ENCODE results near the gene SMIM45.

Gene SMIM45

DNA sequence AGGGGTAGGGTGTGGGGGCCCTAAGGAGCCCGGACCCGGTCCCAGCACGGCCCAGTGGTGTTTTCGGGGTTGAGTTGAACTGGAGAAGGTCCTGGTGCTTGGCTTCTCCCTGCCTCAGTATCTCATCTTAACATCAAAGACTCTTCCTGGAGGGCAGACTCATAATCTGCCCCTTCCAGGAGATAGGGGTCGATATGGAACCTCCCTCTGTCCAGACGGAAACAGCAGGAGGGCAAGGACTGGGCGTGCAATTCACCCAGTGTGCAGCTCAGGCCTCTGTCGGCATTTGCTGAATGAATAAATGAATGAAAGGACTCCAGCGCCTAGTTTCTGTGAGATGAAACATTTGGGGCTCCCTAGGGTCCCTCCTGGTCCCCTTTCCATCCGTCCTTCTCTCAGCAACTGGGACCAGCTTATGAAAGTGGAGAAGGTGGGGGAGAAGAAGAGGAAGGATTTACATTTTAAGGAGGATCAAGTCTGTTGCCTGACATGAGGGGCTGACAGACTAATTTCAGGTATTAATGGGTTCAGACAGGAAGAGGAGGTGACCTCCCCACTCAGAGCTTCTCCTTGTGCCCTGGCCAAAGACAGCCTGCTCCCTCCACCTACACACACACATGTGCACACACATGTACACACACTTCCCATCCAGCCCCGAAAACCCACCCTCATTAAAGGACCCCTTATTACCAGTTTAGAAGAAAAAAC lies 36.0 kb upstream of the SMIM45 start:
- DNase-seq: no peak

GRCh38 chr22:41916745-41917358 lies 35.1 kb upstream of the SMIM45 start:
- DNase-seq: no peak

DNA sequence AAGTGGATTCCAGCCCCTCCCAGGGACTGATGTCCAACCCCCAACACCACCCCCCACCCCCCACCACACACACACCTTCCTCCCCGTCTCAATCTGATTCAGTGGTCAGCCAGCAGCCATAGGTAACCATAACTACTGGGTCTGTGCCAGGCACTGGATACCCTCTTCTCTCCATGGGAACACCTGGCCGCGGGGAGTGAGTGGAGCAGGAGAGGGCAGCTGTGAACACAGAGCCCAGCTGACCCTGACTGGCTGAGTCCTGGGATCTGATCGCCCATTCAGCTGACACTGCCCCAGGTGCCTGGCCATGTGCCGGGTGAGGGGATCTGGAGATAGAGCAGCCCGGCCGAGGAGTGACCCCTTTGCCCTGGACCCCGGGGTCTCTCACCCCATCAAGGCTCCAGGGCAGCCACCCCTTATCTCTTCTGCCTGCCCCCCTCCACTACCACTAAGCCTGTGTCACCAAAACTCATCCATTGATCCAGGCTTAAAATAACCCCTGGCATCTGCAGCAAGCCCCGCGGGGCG lies 34.5 kb upstream of the SMIM45 start:
- no peak for DNase-seq

- peak; percentile 62 to 73 for DNase-seq
Observed at GRCh38 chr22:41917903-41918791, 33.8 kb upstream of the SMIM45 start.

- DNase-seq: peak; percentile 78 to 87
Observed at GRCh38 chr22:41919357-41920224, 32.4 kb upstream of the SMIM45 start.

- no peak for DNase-seq
Observed at GRCh38 chr22:41920271-41920976, 31.5 kb upstream of the SMIM45 start.

- no peak for DNase-seq
Observed at GRCh38 chr22:41922328-41922727, 29.6 kb upstream of the SMIM45 start.

- no peak for DNase-seq
Observed at GRCh38 chr22:41922940-41923594, 28.9 kb upstream of the SMIM45 start.

- DNase-seq: no peak
Observed at GRCh38 chr22:41923595-41924276, 28.2 kb upstream of the SMIM45 start.

DNA sequence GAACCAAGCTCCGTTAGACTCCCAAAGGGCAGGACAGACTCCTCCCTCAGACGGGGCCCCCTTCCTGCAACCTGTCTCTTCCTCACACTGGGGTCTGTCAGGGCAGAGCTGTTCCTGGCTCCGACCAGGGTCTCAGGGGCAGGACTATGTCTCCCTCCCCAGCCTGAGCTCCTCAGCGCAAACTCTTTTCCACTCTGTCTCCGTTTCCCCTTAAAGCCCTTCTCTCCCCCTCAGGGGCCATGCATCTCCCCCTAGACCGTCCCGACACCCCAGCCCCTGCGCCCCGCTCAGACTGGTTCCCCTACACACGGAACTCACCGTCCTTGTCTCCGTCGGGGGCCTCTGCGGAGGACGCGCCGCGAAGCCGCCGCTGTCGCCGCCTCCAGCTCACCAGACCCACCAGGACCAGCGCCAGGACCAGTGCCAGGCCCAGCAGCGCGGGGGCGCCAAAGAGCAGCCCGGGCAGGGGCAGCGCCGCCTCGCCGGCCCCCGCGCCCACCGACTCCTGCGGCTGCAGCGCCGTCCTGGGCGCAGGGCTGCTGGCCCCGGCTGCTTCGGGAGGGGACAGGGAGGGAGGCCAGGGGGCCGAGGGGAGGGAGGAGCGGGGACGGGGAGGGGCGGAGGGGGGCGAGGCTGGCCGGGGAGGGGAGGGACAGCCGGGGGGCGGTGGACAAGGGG lies 26.0 kb upstream of the SMIM45 start:
- DNase-seq: peak; percentile 33 to 44

DNA sequence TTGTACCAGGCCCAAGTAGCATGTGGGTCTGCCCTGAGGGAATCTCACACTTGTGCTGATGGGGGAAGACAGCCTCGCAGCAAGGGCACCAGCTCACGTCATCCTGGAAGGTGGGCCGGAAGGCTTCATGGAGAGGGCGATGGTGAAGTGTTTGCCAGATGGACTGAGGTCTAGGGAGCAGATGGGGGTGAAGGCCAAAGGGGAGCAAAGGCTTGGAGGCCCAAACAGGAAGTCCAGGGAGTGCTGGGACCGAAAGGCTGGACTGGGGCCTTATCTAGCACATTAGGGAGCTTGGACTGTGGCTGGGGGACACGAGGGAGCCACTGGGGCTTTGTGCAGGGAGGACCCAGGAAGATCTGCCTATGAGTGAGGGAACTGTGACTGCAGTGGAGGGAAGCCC lies 24.1 kb upstream of the SMIM45 start:
- no peak for DNase-seq

DNA sequence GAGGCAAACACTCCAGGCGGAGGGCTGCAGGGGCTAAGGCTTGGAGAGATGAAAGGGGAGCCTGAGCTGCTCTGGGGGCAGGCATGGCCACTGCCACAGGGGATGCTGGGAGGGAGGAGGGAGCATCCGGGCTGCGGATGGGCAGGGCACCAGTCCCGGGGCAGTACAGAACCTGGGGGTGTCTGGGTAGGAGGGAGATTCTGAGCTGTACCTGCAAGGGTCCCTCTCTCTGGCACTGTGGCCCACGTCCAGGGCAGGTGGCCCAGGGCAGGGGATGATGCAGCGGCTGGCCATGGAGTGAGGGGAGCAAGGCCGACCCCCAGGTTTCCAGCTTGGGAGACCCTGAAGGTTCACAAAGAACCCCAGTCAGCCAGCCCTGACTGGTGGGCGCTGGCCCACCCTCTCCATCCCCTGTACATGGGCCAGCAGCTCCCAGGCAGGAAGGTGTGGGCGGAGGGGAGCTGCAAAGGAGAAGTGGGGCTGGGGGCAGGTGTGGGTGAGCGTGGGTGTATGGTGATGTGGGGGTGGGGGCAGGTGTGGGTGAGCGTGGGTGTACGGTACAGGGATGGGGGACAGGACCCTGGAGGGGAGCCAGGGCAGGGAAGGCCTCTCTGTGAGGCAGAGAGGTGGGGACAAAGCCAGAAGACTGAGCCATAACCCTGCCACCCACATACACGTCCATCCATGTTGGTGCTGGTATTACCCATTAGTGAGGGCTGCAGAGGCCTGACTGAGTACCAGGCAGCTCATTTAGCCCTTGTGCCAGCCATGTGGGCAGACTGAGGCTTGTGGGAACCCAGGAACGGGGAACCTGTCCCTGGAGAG lies 23.1 kb upstream of the SMIM45 start:
- no peak for DNase-seq

DNA sequence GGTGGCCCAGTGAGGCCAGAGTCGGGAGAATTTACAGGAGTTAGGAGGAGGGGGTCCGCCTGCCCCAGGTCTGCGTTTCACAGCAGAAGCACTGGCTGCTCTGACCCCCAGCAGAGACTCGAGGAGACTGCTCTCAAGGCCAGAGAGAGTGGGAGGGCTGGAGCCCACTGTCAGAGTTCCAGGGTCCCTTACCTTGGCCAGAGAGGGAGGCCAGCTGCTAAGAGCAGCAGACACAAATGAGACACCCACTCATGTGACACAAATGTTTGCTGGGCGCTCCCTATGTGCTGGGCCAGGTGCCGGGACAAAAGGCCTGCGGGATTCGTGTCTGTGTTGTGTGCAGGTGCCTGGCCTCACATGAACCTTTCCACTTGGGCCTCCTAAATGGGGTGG lies 22.5 kb upstream of the SMIM45 start:
- DNase-seq: no peak

DNA sequence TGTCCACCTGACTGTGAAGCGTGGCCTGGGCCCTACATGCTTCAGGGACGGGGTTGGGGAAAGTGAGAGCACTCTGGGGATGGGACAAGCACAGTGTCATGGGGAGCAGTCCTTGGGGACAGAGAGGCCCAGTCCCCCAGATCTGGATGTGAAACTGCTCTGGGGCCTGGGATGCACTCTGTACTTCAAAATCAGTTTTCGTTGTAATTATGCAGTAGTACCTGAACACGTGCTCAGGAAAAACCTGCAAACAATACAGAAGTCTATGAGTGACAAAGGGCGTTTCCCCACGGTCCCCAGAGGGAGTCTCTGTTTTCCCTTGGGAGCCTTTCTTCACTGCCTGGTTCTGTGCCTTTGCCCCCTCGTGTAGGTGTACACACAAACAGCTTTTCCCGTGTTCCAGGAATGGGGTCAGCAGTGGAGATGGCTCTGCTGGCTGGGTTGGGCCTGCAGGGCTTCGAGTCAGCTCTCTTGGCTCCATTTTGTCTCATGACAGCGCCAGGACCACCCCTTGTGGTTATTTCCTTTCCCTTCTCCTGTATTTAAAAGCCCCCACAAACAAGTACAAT lies 20.2 kb upstream of the SMIM45 start:
- no peak for DNase-seq

- no peak for DNase-seq
Observed at GRCh38 chr22:41932353-41932752, 19.6 kb upstream of the SMIM45 start.

- DNase-seq: no peak
Observed at GRCh38 chr22:41933411-41934177, 18.4 kb upstream of the SMIM45 start.

DNA sequence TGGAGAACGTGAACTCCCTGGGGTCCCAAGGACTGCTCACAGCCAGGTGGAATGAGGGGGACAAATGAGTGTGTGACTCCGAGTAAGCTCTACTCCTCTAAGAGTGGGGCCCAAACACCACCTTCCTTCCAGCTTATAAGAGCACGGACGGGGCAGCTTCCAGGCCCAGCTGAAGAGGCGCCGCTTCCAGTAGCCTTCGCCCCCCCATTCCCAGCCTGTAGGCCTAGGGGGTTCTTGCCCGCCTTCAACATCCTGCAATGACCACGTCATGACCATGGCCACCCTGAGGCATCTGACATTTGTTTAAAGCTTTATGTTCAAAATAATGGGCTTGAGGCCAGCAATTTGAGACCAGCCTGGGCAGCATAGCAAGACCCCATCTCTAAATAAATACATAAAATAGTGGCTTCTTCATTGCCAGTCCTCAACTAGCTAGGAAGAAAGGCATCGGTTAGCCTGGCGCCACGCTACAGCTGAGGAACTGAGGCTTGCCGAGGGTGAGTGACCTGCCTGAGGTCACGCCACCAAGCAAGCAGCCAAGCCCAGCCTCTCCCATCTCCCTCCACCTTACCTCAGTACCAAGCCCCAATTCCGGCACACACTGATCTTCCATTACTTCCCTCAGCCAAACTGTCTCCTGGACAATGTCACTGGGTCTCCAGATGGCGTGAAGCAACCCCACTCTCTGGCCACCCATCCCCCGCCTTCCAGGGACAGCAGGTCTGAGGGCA lies 17.5 kb upstream of the SMIM45 start:
- no peak for DNase-seq

Measured in inflammatory macrophage (primary cell).